ENCODE results near the gene ZRANB3.

Gene ZRANB3

GRCh38 chr2:135186054-135186453 is 345.0 kb downstream of the ZRANB3 start:
- no peak for DNase-seq (ENCODE audit: low spot score)
- TF ChIP-seq, protein P1, sequence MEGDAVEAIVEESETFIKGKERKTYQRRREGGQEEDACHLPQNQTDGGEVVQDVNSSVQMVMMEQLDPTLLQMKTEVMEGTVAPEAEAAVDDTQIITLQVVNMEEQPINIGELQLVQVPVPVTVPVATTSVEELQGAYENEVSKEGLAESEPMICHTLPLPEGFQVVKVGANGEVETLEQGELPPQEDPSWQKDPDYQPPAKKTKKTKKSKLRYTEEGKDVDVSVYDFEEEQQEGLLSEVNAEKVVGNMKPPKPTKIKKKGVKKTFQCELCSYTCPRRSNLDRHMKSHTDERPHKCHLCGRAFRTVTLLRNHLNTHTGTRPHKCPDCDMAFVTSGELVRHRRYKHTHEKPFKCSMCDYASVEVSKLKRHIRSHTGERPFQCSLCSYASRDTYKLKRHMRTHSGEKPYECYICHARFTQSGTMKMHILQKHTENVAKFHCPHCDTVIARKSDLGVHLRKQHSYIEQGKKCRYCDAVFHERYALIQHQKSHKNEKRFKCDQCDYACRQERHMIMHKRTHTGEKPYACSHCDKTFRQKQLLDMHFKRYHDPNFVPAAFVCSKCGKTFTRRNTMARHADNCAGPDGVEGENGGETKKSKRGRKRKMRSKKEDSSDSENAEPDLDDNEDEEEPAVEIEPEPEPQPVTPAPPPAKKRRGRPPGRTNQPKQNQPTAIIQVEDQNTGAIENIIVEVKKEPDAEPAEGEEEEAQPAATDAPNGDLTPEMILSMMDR (IDR thresholded peaks at IDR 0.05; ENCODE audit: borderline replicate concordance, control extremely low read depth, extremely low read depth, insufficient read depth, missing control alignments): no peak
- in situ Hi-C loops (cut with MboI; ENCODE audit: low sequenced_read_pairs, unreplicated experiment): no loop called here

DNA sequence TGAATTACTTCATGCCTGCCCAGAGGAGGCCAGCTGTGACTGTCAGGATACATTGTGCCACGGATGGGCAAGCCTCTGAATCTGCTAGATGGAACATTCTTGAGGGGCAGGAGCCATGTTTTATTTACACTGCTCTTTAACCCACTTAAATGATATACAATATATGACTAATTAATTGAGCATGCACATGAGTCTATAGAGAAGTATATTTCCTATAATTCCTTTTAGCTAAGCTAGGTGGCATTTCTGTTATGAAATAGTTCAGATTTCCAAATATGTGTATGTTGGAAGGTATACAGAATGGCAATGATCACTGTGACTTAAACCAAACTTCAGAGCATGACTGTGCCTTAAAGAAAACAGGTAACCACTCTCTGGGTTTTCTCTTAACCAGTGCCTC is 347.2 kb downstream of the ZRANB3 start:
- no peak for DNase-seq (ENCODE audit: low spot score)
- TF ChIP-seq, protein P1 (IDR thresholded peaks at IDR 0.05; ENCODE audit: borderline replicate concordance, control extremely low read depth, extremely low read depth, insufficient read depth, missing control alignments): no peak
- in situ Hi-C loops (cut with MboI; ENCODE audit: low sequenced_read_pairs, unreplicated experiment): no loop called here

DNA sequence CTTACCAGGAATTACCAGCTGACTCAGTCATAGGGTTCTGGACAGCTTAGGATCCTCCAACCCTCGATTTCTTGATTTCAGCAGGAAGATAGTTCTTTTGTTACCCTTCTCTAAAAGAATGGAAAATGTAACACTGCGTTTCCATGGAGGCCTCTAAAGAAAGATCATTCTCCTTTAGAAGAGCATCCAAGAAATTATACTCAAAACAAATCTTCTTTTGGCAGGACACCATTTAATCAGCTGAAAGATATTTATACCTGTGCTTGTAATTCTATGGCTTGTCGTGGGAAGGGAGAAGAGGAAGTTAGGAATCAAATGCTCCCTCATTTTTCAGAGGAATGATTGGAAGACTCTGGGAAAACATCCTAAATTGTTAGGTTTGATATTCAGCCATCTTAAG is 348.4 kb downstream of the ZRANB3 start:
- TF ChIP-seq, protein P1 (IDR thresholded peaks at IDR 0.05; ENCODE audit: borderline replicate concordance, control extremely low read depth, extremely low read depth, insufficient read depth, missing control alignments): no peak
- in situ Hi-C loops (cut with MboI; ENCODE audit: low sequenced_read_pairs, unreplicated experiment): no loop called here
- no peak for DNase-seq (ENCODE audit: low spot score)

GRCh38 chr2:135182190-135182589 is 348.8 kb downstream of the ZRANB3 start:
- no peak for DNase-seq (ENCODE audit: low spot score)
- in situ Hi-C loops (cut with MboI; ENCODE audit: low sequenced_read_pairs, unreplicated experiment): no loop called here
- TF ChIP-seq, protein P1 (IDR thresholded peaks at IDR 0.05; ENCODE audit: borderline replicate concordance, control extremely low read depth, extremely low read depth, insufficient read depth, missing control alignments): no peak

- in situ Hi-C loops (cut with MboI; ENCODE audit: low sequenced_read_pairs, unreplicated experiment): no loop called here
- no peak for DNase-seq (ENCODE audit: low spot score)
- TF ChIP-seq, protein P1 (IDR thresholded peaks at IDR 0.05; ENCODE audit: borderline replicate concordance, control extremely low read depth, extremely low read depth, insufficient read depth, missing control alignments): no peak
Observed at GRCh38 chr2:135179689-135180088, 351.3 kb downstream of the ZRANB3 start.

- in situ Hi-C loops (cut with MboI; ENCODE audit: low sequenced_read_pairs, unreplicated experiment): no loop called here
- TF ChIP-seq, protein P1 (IDR thresholded peaks at IDR 0.05; ENCODE audit: borderline replicate concordance, control extremely low read depth, extremely low read depth, insufficient read depth, missing control alignments): no peak
- no peak for DNase-seq (ENCODE audit: low spot score)
Observed at GRCh38 chr2:135175177-135175576, 355.8 kb downstream of the ZRANB3 start.

DNA sequence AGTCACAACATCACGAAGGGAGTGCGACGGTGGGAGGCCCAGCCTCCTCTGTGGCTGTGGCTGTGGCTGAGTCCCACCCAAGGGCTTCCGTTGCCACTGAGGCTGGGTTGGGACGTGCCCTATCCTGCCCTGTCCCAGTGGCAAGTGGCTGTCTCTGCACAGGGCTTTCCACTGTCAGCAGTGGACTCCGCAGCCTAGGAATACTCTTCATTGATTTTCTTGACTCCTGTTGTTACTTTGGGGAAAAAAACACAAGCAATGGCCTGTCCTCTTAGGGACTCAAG is 356.3 kb downstream of the ZRANB3 start:
- DNase-seq (ENCODE audit: low spot score): no peak
- in situ Hi-C loops (cut with MboI; ENCODE audit: low sequenced_read_pairs, unreplicated experiment): no loop called here
- TF ChIP-seq, protein P1 (IDR thresholded peaks at IDR 0.05; ENCODE audit: borderline replicate concordance, control extremely low read depth, extremely low read depth, insufficient read depth, missing control alignments): no peak
